ENCODE results near the gene NEK11. TPM values are rescaled to one million over a fixed set of nuclear protein-coding genes. Genes with fewer than 3 reads are reported as not detected.
"Not testable (repeated sequence)": the region's sequence is repeated elsewhere in the genome, so short reads cannot be mapped to it uniquely, and the experiment has no call there.

The NEK11 gene
- total RNA-seq, 2 experiments from 2014 or later = 1.0 to 1.3 TPM

GRCh38 chr3:131353016-131353877, 326.6 kb downstream of the NEK11 start:
- H3K4me1 Mint-ChIP-seq = no peaks in the 10 kb centered on the region
- H3K27me3 Mint-ChIP-seq = peaks cover 4% of the 10 kb centered on the region
- ChIA-PET POLR2A (no interaction called here), CTCF (no interaction called here)
- no peak for ATAC-seq
- H3K4me3 Mint-ChIP-seq = no peak overlapping the region
- DNase-seq = no peak
- no peaks in the 10 kb centered on the region for H3K9me3 Mint-ChIP-seq (ENCODE audit: low read depth)
- H3K27ac Mint-ChIP-seq = no peak overlapping the region
- intact Hi-C loops (cut with DNase I, micrococcal nuclease) = no loop called here
- no peaks in the 10 kb centered on the region for H3K36me3 Mint-ChIP-seq (ENCODE audit: low read depth)

- ChIA-PET CTCF (no interaction called here), POLR2A (no interaction called here)
- H3K27me3 Mint-ChIP-seq = peaks cover 4% of the 10 kb centered on the region
- DNase-seq (no peak), ATAC-seq (no peak)
- no peaks in the 10 kb centered on the region for H3K9me3 Mint-ChIP-seq (ENCODE audit: low read depth)
- intact Hi-C loops (cut with DNase I, micrococcal nuclease) = no loop called here
- H3K4me3 Mint-ChIP-seq = no peak overlapping the region
- no peak overlapping the region for H3K27ac Mint-ChIP-seq
- no peaks in the 10 kb centered on the region for H3K4me1 Mint-ChIP-seq
- no peaks in the 10 kb centered on the region for H3K36me3 Mint-ChIP-seq (ENCODE audit: low read depth)
These were observed 327.3 kb downstream of the NEK11 start for GRCh38 chr3:131353986-131354385.

- H3K27me3 Mint-ChIP-seq = peaks cover 14% of the 10 kb centered on the region
- H3K9me3 Mint-ChIP-seq (ENCODE audit: low read depth) = no peaks in the 10 kb centered on the region
- CTCF ChIA-PET = no interaction called here
- no peak overlapping the region for H3K27ac Mint-ChIP-seq
- H3K4me3 Mint-ChIP-seq = no peak overlapping the region
- intact Hi-C loops (cut with DNase I, micrococcal nuclease) = no loop called here
- no peaks in the 10 kb centered on the region for H3K36me3 Mint-ChIP-seq (ENCODE audit: low read depth)
- DNase-seq (no peak), ATAC-seq (no peak)
- H3K4me1 Mint-ChIP-seq = peaks cover 1% of the 10 kb centered on the region
- POLR2A ChIA-PET = no interaction called here
These were observed 329.4 kb downstream of the NEK11 start for GRCh38 chr3:131356006-131356595.

GRCh38 chr3:131357275-131357674, 330.6 kb downstream of the NEK11 start:
- intact Hi-C loops (cut with DNase I, micrococcal nuclease) = no loop called here
- peaks cover 22% of the 10 kb centered on the region for H3K27me3 Mint-ChIP-seq
- CTCF ChIA-PET = no interaction called here
- POLR2A ChIA-PET = no interaction called here
- DNase-seq (no peak), ATAC-seq (no peak)
- H3K36me3 Mint-ChIP-seq (ENCODE audit: low read depth) = no peaks in the 10 kb centered on the region
- H3K9me3 Mint-ChIP-seq (ENCODE audit: low read depth) = no peaks in the 10 kb centered on the region
- peaks cover 9% of the 10 kb centered on the region for H3K4me1 Mint-ChIP-seq
- no peak overlapping the region for H3K27ac Mint-ChIP-seq
- H3K4me3 Mint-ChIP-seq = no peak overlapping the region

GRCh38 chr3:131360191-131360755, 333.6 kb downstream of the NEK11 start:
- Mint-ChIP-seq H3K9me3 (ENCODE audit: low read depth) (peaks cover under 1% of the 10 kb centered on the region), H3K27ac (no peak overlapping the region), H3K4me3 (no peak overlapping the region), H3K4me1 (peaks cover 11% of the 10 kb centered on the region), H3K27me3 (peaks cover 39% of the 10 kb centered on the region), H3K36me3 (ENCODE audit: low read depth) (no peaks in the 10 kb centered on the region)
- DNase-seq = no peak
- POLR2A ChIA-PET = no interaction called here
- no peak for ATAC-seq
- intact Hi-C loops (cut with DNase I, micrococcal nuclease) = no loop called here
- CTCF ChIA-PET = interaction anchor here (0.6 kb wide), 1 partner anchor 580 kb away, joined by 3 read pairs; no protein-coding TSS in a partner anchor

GRCh38 chr3:131361066-131361463, 334.4 kb downstream of the NEK11 start:
- peaks cover 11% of the 10 kb centered on the region for H3K4me1 Mint-ChIP-seq
- peaks cover 44% of the 10 kb centered on the region for H3K27me3 Mint-ChIP-seq
- H3K27ac Mint-ChIP-seq; DNase-seq; intact Hi-C loops (cut with DNase I, micrococcal nuclease); H3K36me3 Mint-ChIP-seq (ENCODE audit: low read depth); H3K9me3 Mint-ChIP-seq (ENCODE audit: low read depth); ATAC-seq; H3K4me3 Mint-ChIP-seq; CTCF ChIA-PET; POLR2A ChIA-PET: not testable (repeated sequence)

- POLR2A ChIA-PET = no interaction called here
- H3K27me3 Mint-ChIP-seq = peaks cover 41% of the 10 kb centered on the region
- H3K4me1 Mint-ChIP-seq = peaks cover 11% of the 10 kb centered on the region
- H3K27ac Mint-ChIP-seq = peak overlapping the region; percentile 58
- H3K4me3 Mint-ChIP-seq = peak overlapping the region; percentile 22
- intact Hi-C loops (cut with DNase I, micrococcal nuclease) = no loop called here
- peak; percentile 17 for DNase-seq
- H3K9me3 Mint-ChIP-seq (ENCODE audit: low read depth) = peaks cover 3% of the 10 kb centered on the region
- ATAC-seq = peak; percentile 64
- no peaks in the 10 kb centered on the region for H3K36me3 Mint-ChIP-seq (ENCODE audit: low read depth)
- CTCF ChIA-PET = no interaction called here
These were observed 335.1 kb downstream of the NEK11 start for GRCh38 chr3:131361464-131362421.

GRCh38 chr3:131363275-131363674, 336.6 kb downstream of the NEK11 start:
- ChIA-PET POLR2A (no interaction called here), CTCF (no interaction called here)
- peaks cover 40% of the 10 kb centered on the region for H3K27me3 Mint-ChIP-seq
- H3K4me3 Mint-ChIP-seq = no peak overlapping the region
- intact Hi-C loops (cut with DNase I, micrococcal nuclease) = no loop called here
- H3K9me3 Mint-ChIP-seq (ENCODE audit: low read depth) = peaks cover 3% of the 10 kb centered on the region
- no peaks in the 10 kb centered on the region for H3K36me3 Mint-ChIP-seq (ENCODE audit: low read depth)
- H3K27ac Mint-ChIP-seq = no peak overlapping the region
- DNase-seq (no peak), ATAC-seq (no peak)
- peaks cover 11% of the 10 kb centered on the region for H3K4me1 Mint-ChIP-seq

GRCh38 chr3:131370935-131371687, 344.4 kb downstream of the NEK11 start:
- DNase-seq (no peak), ATAC-seq (no peak)
- Mint-ChIP-seq H3K4me3 (no peak overlapping the region), H3K9me3 (ENCODE audit: low read depth) (no peaks in the 10 kb centered on the region), H3K27me3 (no peaks in the 10 kb centered on the region), H3K36me3 (ENCODE audit: low read depth) (no peaks in the 10 kb centered on the region), H3K27ac (no peak overlapping the region), H3K4me1 (peaks cover 4% of the 10 kb centered on the region)
- intact Hi-C loops (cut with DNase I, micrococcal nuclease) = no loop called here
- ChIA-PET CTCF (interaction anchor here (0.7 kb wide), 1 partner anchor 130 kb away, joined by 3 read pairs; no protein-coding TSS in a partner anchor), POLR2A (no interaction called here)

- Mint-ChIP-seq H3K9me3 (ENCODE audit: low read depth) (no peaks in the 10 kb centered on the region), H3K27me3 (no peaks in the 10 kb centered on the region), H3K4me3 (no peak overlapping the region), H3K4me1 (peaks cover 4% of the 10 kb centered on the region), H3K36me3 (ENCODE audit: low read depth) (no peaks in the 10 kb centered on the region), H3K27ac (no peak overlapping the region)
- POLR2A ChIA-PET = no interaction called here
- intact Hi-C loops (cut with DNase I, micrococcal nuclease) = no loop called here
- DNase-seq (no peak), ATAC-seq (no peak)
- CTCF ChIA-PET = interaction anchor here (0.7 kb wide), 1 partner anchor 131 kb away, joined by 3 read pairs; no protein-coding TSS in a partner anchor
These were observed 345.0 kb downstream of the NEK11 start for GRCh38 chr3:131371688-131372066.

GRCh38 chr3:131374741-131375140, 348.1 kb downstream of the NEK11 start:
- ATAC-seq (no peak), DNase-seq (no peak)
- Mint-ChIP-seq H3K9me3 (ENCODE audit: low read depth) (no peaks in the 10 kb centered on the region), H3K36me3 (ENCODE audit: low read depth) (no peaks in the 10 kb centered on the region), H3K4me3 (no peak overlapping the region), H3K4me1 (peaks cover 4% of the 10 kb centered on the region), H3K27ac (no peak overlapping the region), H3K27me3 (no peaks in the 10 kb centered on the region)
- intact Hi-C loops (cut with DNase I, micrococcal nuclease) = no loop called here
- ChIA-PET CTCF (no interaction called here), POLR2A (no interaction called here)

Measured in activated CD4-positive, alpha-beta T cell treated with anti-CD3 and anti-CD28 coated beads for 36 hours (primary cell).